ENCODE measurements around the gene CISH. TPM values are rescaled to one million over a fixed set of nuclear protein-coding genes. Genes with fewer than 3 reads are reported as not detected.

Gene CISH
- total RNA-seq, 8 experiments from 2014 or later: 0.76 to 5.2 (median 1.8) TPM

GRCh38 chr3:50584391-50584790 lies 27.2 kb downstream of the CISH start:
- Histone ChIP-seq H3K4me3 (no peak overlapping the region), H3K4me1 (replicated peaks in 1 of 2) (peaks cover 0 to 4% of the 10 kb centered on the region in 2 donors), H3K27ac (no peak overlapping the region)
- in situ Hi-C loops (cut with MboI; ENCODE audit: low pct_unique_long_range_greater_than_20kb in 2 of 9, low sequenced_read_pairs in 9 of 9, unreplicated experiment in 9 of 9): no loop called here
- ATAC-seq (replicated peaks in 6 of 8): no peak
- 20 to 100% (median 80%) methylated on average over 1 to 2 of the region's 2 CpGs; no CpG with 5 or more reads in 1 of the 10 experiments for WGBS, 10 experiments

- in situ Hi-C loops (cut with MboI; ENCODE audit: low pct_unique_long_range_greater_than_20kb in 2 of 9, low sequenced_read_pairs in 9 of 9, unreplicated experiment in 9 of 9): no loop called here
- peaks cover 0 to 4% of the 10 kb centered on the region in 2 donors for H3K4me1 ChIP-seq (replicated peaks in 1 of 2)
- H3K27ac ChIP-seq: no peak overlapping the region
- no peak overlapping the region for H3K4me3 ChIP-seq
- no peak for ATAC-seq (replicated peaks in 6 of 8)
- 64 to 100% (median 93%) methylated on average over 1 to 3 of the region's 6 CpGs; no CpG with 5 or more reads in 5 of the 10 experiments for WGBS, 10 experiments
Measured at GRCh38 chr3:50583897-50584296, 27.7 kb downstream of the CISH start.

- in situ Hi-C loops (cut with MboI; ENCODE audit: low pct_unique_long_range_greater_than_20kb in 2 of 9, low sequenced_read_pairs in 9 of 9, unreplicated experiment in 9 of 9): no loop called here
- no peak overlapping the region for H3K4me3 ChIP-seq
- ATAC-seq (replicated peaks in 6 of 8): no peak
- whole genome bisulfite sequencing, 10 experiments: 81 to 100% (median 89%) methylated on average over 2 to 4 of the region's 9 CpGs; no CpG with 5 or more reads in 6 of the 10 experiments
- H3K27ac ChIP-seq: no peak overlapping the region
- H3K4me1 ChIP-seq (replicated peaks in 1 of 2): no peaks in the 10 kb centered on the region
Measured at GRCh38 chr3:50582083-50582482, 29.5 kb downstream of the CISH start.

- Histone ChIP-seq H3K4me3 (no peak overlapping the region), H3K27ac (no peak overlapping the region), H3K4me1 (replicated peaks in 1 of 2) (no peaks in the 10 kb centered on the region)
- in situ Hi-C loops (cut with MboI; ENCODE audit: low pct_unique_long_range_greater_than_20kb in 2 of 9, low sequenced_read_pairs in 9 of 9, unreplicated experiment in 9 of 9): no loop called here
- WGBS, 10 experiments: 100% methylated on average over 1 of the region's 2 CpGs; no CpG with 5 or more reads in 8 of the 10 experiments
- ATAC-seq (replicated peaks in 6 of 8): no peak
Measured at GRCh38 chr3:50581459-50581842, 30.1 kb downstream of the CISH start.

- in situ Hi-C loops (cut with MboI; ENCODE audit: low pct_unique_long_range_greater_than_20kb in 2 of 9, low sequenced_read_pairs in 9 of 9, unreplicated experiment in 9 of 9): no loop called here
- no peak for ATAC-seq (replicated peaks in 6 of 8)
- H3K4me1 ChIP-seq (replicated peaks in 1 of 2): no peaks in the 10 kb centered on the region
- WGBS, 10 experiments: 40 to 100% (median 82%) methylated on average over 1 to 4 of the region's 9 CpGs; no CpG with 5 or more reads in 5 of the 10 experiments
- H3K4me3 ChIP-seq: no peak overlapping the region
- no peak overlapping the region for H3K27ac ChIP-seq
Measured at GRCh38 chr3:50580683-50581458, 30.7 kb downstream of the CISH start.

- H3K27ac ChIP-seq: no peak overlapping the region
- no peaks in the 10 kb centered on the region for H3K4me1 ChIP-seq (replicated peaks in 1 of 2)
- WGBS, 10 experiments: 100% methylated on average over 1 to 2 of the region's 2 CpGs; no CpG with 5 or more reads in 8 of the 10 experiments
- H3K4me3 ChIP-seq: no peak overlapping the region
- in situ Hi-C loops (cut with MboI; ENCODE audit: low pct_unique_long_range_greater_than_20kb in 2 of 9, low sequenced_read_pairs in 9 of 9, unreplicated experiment in 9 of 9): no loop called here
- no peak for ATAC-seq (replicated peaks in 6 of 8)
Measured at GRCh38 chr3:50577348-50577747, 34.2 kb downstream of the CISH start.

GRCh38 chr3:50575372-50575771 lies 36.2 kb downstream of the CISH start:
- WGBS, 10 experiments: 73 to 100% (median 91%) methylated on average over 3 to 5 of the region's 6 CpGs; no CpG with 5 or more reads in 5 of the 10 experiments
- ATAC-seq (replicated peaks in 6 of 8): peak in 3 of 8 experiments; percentile 32 to 88 (median 80)
- in situ Hi-C loops (cut with MboI; ENCODE audit: low pct_unique_long_range_greater_than_20kb in 2 of 9, low sequenced_read_pairs in 9 of 9, unreplicated experiment in 9 of 9): no loop called here
- Histone ChIP-seq H3K4me1 (replicated peaks in 1 of 2) (peaks cover 2 to 3% of the 10 kb centered on the region in 2 donors), H3K4me3 (no peak overlapping the region), H3K27ac (no peak overlapping the region)

GRCh38 chr3:50574444-50574831 lies 37.1 kb downstream of the CISH start:
- peaks cover 3 to 7% of the 10 kb centered on the region in 2 donors for H3K4me1 ChIP-seq (replicated peaks in 1 of 2)
- H3K27ac ChIP-seq: no peak overlapping the region
- H3K4me3 ChIP-seq: no peak overlapping the region
- in situ Hi-C loops (cut with MboI; ENCODE audit: low pct_unique_long_range_greater_than_20kb in 2 of 9, low sequenced_read_pairs in 9 of 9, unreplicated experiment in 9 of 9): loop anchor here in 1 of 9 experiments (5.0 kb wide), 1 partner anchor 38 kb away; the partner anchor contains the start of gene CISH
- no peak for ATAC-seq (replicated peaks in 6 of 8)
- no CpG with 5 or more reads among the region's 1 CpG for WGBS, 10 experiments

GRCh38 chr3:50573566-50574443 lies 37.8 kb downstream of the CISH start:
- 76 to 100% methylated on average over 1 to 4 of the region's 8 CpGs; no CpG with 5 or more reads in 8 of the 10 experiments for WGBS, 10 experiments
- Histone ChIP-seq H3K4me1 (replicated peaks in 1 of 2) (peaks cover 3 to 7% of the 10 kb centered on the region in 2 donors), H3K4me3 (no peak overlapping the region), H3K27ac (no peak overlapping the region)
- in situ Hi-C loops (cut with MboI; ENCODE audit: low pct_unique_long_range_greater_than_20kb in 2 of 9, low sequenced_read_pairs in 9 of 9, unreplicated experiment in 9 of 9): loop anchor here in 1 of 9 experiments (5.0 kb wide), 1 partner anchor 38 kb away; the partner anchor contains the start of gene CISH
- ATAC-seq (replicated peaks in 6 of 8): no peak

GRCh38 chr3:50572801-50573371 lies 38.7 kb downstream of the CISH start:
- Histone ChIP-seq H3K27ac (no peak overlapping the region), H3K4me3 (no peak overlapping the region), H3K4me1 (replicated peaks in 1 of 2) (peaks cover 7 to 13% of the 10 kb centered on the region in 2 donors)
- ATAC-seq (replicated peaks in 6 of 8): no peak
- 79 to 100% (median 85%) methylated on average over 1 to 3 of the region's 4 CpGs; no CpG with 5 or more reads in 4 of the 10 experiments for WGBS, 10 experiments
- in situ Hi-C loops (cut with MboI; ENCODE audit: low pct_unique_long_range_greater_than_20kb in 2 of 9, low sequenced_read_pairs in 9 of 9, unreplicated experiment in 9 of 9): loop anchor here in 1 of 9 experiments (5.0 kb wide), 1 partner anchor 39 kb away; the partner anchor contains the start of gene CISH

- no CpG with 5 or more reads among the region's 1 CpG for WGBS, 10 experiments
Measured at GRCh38 chr3:50572158-50572557, 39.4 kb downstream of the CISH start.

GRCh38 chr3:50571486-50571885 lies 40.1 kb downstream of the CISH start:
- ATAC-seq (replicated peaks in 6 of 8): no peak
- H3K4me3 ChIP-seq: no peak overlapping the region
- H3K4me1 ChIP-seq (replicated peaks in 1 of 2): peaks cover 12 to 14% of the 10 kb centered on the region in 2 donors
- in situ Hi-C loops (cut with MboI; ENCODE audit: low pct_unique_long_range_greater_than_20kb in 2 of 9, low sequenced_read_pairs in 9 of 9, unreplicated experiment in 9 of 9): loop anchor here in 1 of 9 experiments (5.0 kb wide), 1 partner anchor 41 kb away; the partner anchor contains the start of gene CISH
- no peak overlapping the region for H3K27ac ChIP-seq
- WGBS, 10 experiments: 67 to 100% (median 100%) methylated on average over 1 of the region's 4 CpGs; no CpG with 5 or more reads in 7 of the 10 experiments

More at GRCh38 chr3:50572158-50572557, 39.4 kb downstream of the CISH start:
- in situ Hi-C loops (cut with MboI; ENCODE audit: low pct_unique_long_range_greater_than_20kb in 2 of 9, low sequenced_read_pairs in 9 of 9, unreplicated experiment in 9 of 9): loop anchor here in 1 of 9 experiments (5.0 kb wide), 1 partner anchor 40 kb away; the partner anchor contains the start of gene CISH
- no peak overlapping the region for H3K4me3 ChIP-seq
- H3K4me1 ChIP-seq (replicated peaks in 1 of 2): peaks cover 9 to 14% of the 10 kb centered on the region in 2 donors
- H3K27ac ChIP-seq: no peak overlapping the region
- ATAC-seq (replicated peaks in 6 of 8): peak in 4 of 8 experiments; percentile 3 to 19 (median 6)
